Naive thymus-derived CD8-positive, alpha-beta T cell (primary cell): Measurements from ENCODE around the gene CHL1. TPM values are rescaled to one million over a fixed set of nuclear protein-coding genes. Genes with fewer than 3 reads are reported as not detected.

Experiments used
- ATAC-seq, 2 donors: fragments of 150-1000 bp; cut with Tn5 transposase in 1 of 2; sonication (Bioruptor Pico), chemical (Tn5 transposase) in 1 of 2; 1 replicate in 1 of 2; 2 replicates in 1 of 2; pipeline ENCODE4 v1.10.0; 2021; ENCODE audit warnings: mild to moderate bottlenecking in 2 of 2, moderate library complexity in 2 of 2
- POLR2A ChIA-PET: fragments of 350-600 bp; sonication (Branson Sonifier 250); formaldehyde crosslinking; loops from one replicate; lab custom pipeline; 2021; ENCODE audit warnings: antibody characterized with exemption; lab: Charles Lee
- DNase-seq, 10 donors: peaks; one replicate each; pipeline versions ENCODE4 v3.0.0 to v3.0.0-alpha.2; 2020 to 2022
- H3K27ac Mint-ChIP-seq, 10 donors: one replicate each; pipeline ENCODE4 v1.8.0; 2020 to 2022; ENCODE audit warnings: mild to moderate bottlenecking in 10 of 10, mixed read lengths in 10 of 10, moderate library complexity in 4 of 10, inconsistent platforms in 1 of 10
- H3K27me3 Mint-ChIP-seq, 5 donors: one replicate each; pipeline ENCODE4 v1.8.0; 2021 to 2022; ENCODE audit warnings: mixed read lengths in 5 of 5
- H3K36me3 Mint-ChIP-seq, 3 donors: one replicate each; pipeline ENCODE4 v1.8.0; 2020 to 2022; ENCODE audit warnings: mixed read lengths in 3 of 3, mild to moderate bottlenecking in 2 of 3, inconsistent platforms in 1 of 3
- H3K4me1 Mint-ChIP-seq, 4 donors: one replicate each; pipeline ENCODE4 v1.8.0; 2021 to 2022; ENCODE audit warnings: mixed read lengths in 4 of 4
- H3K4me3 Mint-ChIP-seq, 10 donors: one replicate each; pipeline ENCODE4 v1.8.0; 2020 to 2022; ENCODE audit warnings: mild to moderate bottlenecking in 10 of 10, mixed read lengths in 10 of 10, moderate library complexity in 6 of 10, inconsistent platforms in 1 of 10
- H3K9me3 Mint-ChIP-seq, 9 donors: one replicate each; pipeline ENCODE4 v1.8.0; 2020 to 2022; ENCODE audit warnings: mixed read lengths in 9 of 9, mild to moderate bottlenecking in 3 of 9, inconsistent platforms in 1 of 9, moderate library complexity in 1 of 9
- polyA plus RNA-seq, 3 donors: library from polyadenylated mRNA; unstranded; fragments of 300-500 nt; fragmentation: Illumina TruSeq; gene quantifications; one replicate each; pipeline ENCODE4 v1.2.3, GENCODE V29; 2021
- total RNA-seq, 8 experiments: library from RNA in 2 of 8; stranded (reverse) in 2 of 8; gene quantifications; one replicate each; pipeline ENCODE4 v1.2.3 and lab custom pipeline; 2021 to 2026

CHL1 gene
- total and polyA plus RNA-seq, 5 experiments from 2014 or later, result 0.33 to 0.60 TPM; not detected in 3

DNA sequence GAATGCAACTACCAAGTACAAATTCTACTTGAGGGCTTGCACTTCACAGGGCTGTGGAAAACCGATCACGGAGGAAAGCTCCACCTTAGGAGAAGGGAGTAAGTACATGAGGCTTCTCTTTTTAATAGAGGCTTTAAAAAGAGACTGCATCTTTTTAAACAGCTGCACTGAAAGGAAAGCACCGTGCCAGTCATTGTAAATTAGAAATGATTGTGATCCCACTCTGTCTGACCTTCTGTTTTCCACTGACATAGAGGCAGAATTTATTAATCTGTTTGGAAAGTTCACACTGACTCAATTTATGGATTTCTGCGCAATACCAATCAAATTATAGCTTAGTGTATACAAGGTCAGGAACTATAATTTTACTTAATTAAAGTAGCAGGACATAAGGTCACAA is 198.2 kb downstream of the CHL1 start:
- no peaks in the 10 kb centered on the region for H3K4me1 Mint-ChIP-seq
- ATAC-seq (no peak), DNase-seq (no peak)
- H3K9me3 Mint-ChIP-seq, result peaks cover 0 to 9% (median 2%) of the 10 kb centered on the region in 9 donors
- peaks cover 0 to 6% (median 0%) of the 10 kb centered on the region in 5 donors for H3K27me3 Mint-ChIP-seq
- no peaks in the 10 kb centered on the region for H3K36me3 Mint-ChIP-seq
- H3K4me3 Mint-ChIP-seq, result no peak overlapping the region
- POLR2A ChIA-PET, result no interaction called here
- H3K27ac Mint-ChIP-seq, result no peak overlapping the region

DNA sequence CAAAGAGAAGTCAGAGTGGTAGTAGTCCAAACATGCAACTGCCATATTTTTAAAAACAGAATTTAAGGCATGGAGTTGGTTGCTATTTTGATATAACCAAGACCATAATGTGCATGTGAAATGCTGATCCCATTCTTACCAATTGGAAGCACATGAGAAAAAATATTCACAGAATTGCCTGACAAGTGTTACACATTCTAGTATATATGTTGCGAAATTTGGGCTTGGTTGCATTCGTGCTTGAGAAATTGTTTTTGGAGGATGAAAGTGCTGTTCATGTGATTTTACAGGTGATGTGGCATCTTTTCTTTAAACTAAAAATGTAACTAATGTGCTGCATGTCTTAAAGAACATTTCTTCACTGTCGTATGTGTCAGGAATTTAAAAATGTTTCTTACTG is 199.7 kb downstream of the CHL1 start:
- H3K27me3 Mint-ChIP-seq, result peaks cover 0 to 6% (median 0%) of the 10 kb centered on the region in 5 donors
- no peaks in the 10 kb centered on the region for H3K4me1 Mint-ChIP-seq
- peaks cover 0 to 11% (median 2%) of the 10 kb centered on the region in 9 donors for H3K9me3 Mint-ChIP-seq
- ATAC-seq (no peak), DNase-seq (no peak)
- H3K4me3 Mint-ChIP-seq, result no peak overlapping the region
- H3K27ac Mint-ChIP-seq, result no peak overlapping the region
- POLR2A ChIA-PET, result no interaction called here
- no peaks in the 10 kb centered on the region for H3K36me3 Mint-ChIP-seq

DNA sequence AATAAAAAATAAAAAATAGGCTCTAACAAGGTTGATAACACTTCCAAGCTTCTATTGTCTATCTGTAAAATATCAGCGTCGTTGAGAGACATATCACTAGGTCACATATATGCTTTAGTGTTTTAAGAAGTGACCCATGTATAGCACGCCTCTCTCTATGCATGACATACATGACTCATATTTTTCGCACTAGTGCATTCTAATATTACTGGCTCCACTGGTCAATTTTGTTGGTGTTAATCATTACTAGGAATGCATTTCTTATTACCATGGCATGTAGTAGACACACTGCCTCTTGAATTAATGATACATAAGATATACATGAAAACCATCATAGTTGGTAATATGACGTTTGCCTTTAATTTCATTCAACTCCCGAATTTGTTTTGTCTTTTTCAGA is 203.1 kb downstream of the CHL1 start:
- Mint-ChIP-seq H3K36me3 (no peaks in the 10 kb centered on the region), H3K4me1 (no peaks in the 10 kb centered on the region), H3K9me3 (peaks cover 0 to 5% (median 0%) of the 10 kb centered on the region in 9 donors), H3K27me3 (peaks cover 0 to 9% (median 0%) of the 10 kb centered on the region in 5 donors), H3K27ac (no peak overlapping the region), H3K4me3 (no peak overlapping the region)
- POLR2A ChIA-PET, result no interaction called here
- ATAC-seq (no peak), DNase-seq (no peak)

DNA sequence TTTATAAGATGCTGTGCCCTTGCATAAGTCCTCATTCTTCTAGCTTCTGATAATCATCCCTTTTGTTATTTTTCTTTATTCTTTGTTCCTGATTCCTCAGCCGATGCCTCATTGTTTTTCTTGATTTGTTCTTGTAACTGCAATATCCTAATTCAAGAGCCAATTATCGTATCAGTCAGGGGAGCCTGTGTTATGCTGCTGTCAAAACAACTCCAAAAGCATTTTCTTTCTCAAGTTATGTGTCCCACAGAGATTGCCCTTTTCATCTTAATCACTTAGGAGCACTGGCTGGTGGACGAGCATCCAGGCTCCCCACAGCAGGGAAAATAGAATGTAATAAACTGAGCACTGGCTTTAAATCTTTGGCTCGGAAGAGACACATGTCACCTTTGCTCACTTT is 207.3 kb downstream of the CHL1 start:
- no peak for ATAC-seq
- Mint-ChIP-seq H3K9me3 (peaks cover 0 to 5% (median 0%) of the 10 kb centered on the region in 9 donors), H3K36me3 (no peaks in the 10 kb centered on the region), H3K27me3 (peaks cover 0 to 6% (median 1%) of the 10 kb centered on the region in 5 donors), H3K27ac (no peak overlapping the region), H3K4me1 (no peaks in the 10 kb centered on the region), H3K4me3 (no peak overlapping the region)
- POLR2A ChIA-PET, result no interaction called here
- DNase-seq, result no peak

DNA sequence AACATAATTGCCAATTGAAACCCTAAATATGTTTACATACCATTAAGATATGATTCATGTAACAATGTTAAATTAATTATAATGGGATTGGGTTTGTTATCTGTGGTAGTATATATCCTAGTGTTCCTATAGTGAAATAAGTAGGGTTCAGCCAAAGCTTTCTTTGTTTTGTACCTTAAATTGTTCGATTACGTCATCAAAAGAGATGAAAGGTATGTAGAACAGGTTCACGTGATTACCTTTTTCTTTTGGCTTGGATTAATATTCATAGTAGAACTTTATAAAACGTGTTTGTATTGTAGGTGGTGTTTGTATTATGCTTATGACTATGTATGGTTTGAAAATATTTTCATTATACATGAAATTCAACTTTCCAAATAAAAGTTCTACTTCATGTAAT is 212.4 kb downstream of the CHL1 start:
- Mint-ChIP-seq H3K36me3 (no peaks in the 10 kb centered on the region), H3K9me3 (peaks cover 0 to 2% (median 0%) of the 10 kb centered on the region in 9 donors), H3K27me3 (peaks cover 0 to 5% (median 0%) of the 10 kb centered on the region in 5 donors), H3K4me3 (no peak overlapping the region), H3K4me1 (no peaks in the 10 kb centered on the region), H3K27ac (no peak overlapping the region)
- ATAC-seq (no peak), DNase-seq (no peak)
- POLR2A ChIA-PET, result no interaction called here

DNA sequence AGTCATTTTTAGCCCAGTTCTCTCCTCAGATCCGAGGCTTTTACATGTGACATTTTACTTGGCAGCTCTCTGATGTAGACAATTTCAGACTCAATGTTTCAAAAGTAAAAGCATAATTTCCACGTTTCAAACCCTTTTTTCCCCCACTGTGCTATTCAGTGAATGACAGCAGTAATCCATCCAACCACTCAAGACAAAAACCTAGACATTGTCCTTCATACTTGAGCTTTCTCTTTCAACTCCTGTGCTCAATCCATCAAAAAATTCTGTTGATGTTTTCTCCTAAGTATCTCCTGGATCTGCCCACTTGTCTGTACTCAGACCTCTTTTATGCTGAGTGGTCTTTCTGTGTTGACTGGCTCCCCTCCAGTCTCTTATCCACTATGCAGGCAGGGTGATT is 214.7 kb downstream of the CHL1 start:
- POLR2A ChIA-PET, result no interaction called here
- DNase-seq, result no peak
- no peaks in the 10 kb centered on the region for H3K36me3 Mint-ChIP-seq
- H3K9me3 Mint-ChIP-seq, result peaks cover 0 to 2% (median 0%) of the 10 kb centered on the region in 9 donors
- H3K27ac Mint-ChIP-seq, result no peak overlapping the region
- H3K4me3 Mint-ChIP-seq, result no peak overlapping the region
- no peaks in the 10 kb centered on the region for H3K4me1 Mint-ChIP-seq
- no peak for ATAC-seq
- H3K27me3 Mint-ChIP-seq, result peaks cover 0 to 5% (median 0%) of the 10 kb centered on the region in 5 donors

DNA sequence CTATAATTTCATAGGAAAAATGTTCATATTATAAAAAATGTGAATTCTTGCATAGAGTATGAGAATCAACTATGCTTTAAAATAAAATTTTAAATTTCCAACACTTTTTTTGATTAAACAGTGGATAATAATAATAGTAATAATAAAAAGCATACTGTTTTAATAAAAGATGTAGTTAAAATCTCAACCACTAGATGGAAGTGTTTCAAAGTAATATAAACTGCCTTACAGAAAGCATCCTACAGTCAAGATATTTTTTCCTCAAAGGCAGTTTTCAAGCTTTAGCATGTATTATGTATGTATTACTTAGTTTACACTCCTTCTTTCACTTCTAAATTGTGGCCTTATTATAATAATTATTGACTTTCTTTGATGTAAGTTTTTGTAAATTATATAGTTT is 217.5 kb downstream of the CHL1 start:
- ATAC-seq (no peak), DNase-seq (no peak)
- Mint-ChIP-seq H3K27ac (no peak overlapping the region), H3K4me3 (no peak overlapping the region), H3K4me1 (no peaks in the 10 kb centered on the region), H3K36me3 (no peaks in the 10 kb centered on the region), H3K9me3 (peaks cover 0 to 5% (median 0%) of the 10 kb centered on the region in 9 donors), H3K27me3 (peaks cover 0 to 9% (median 0%) of the 10 kb centered on the region in 5 donors)
- POLR2A ChIA-PET, result no interaction called here

DNA sequence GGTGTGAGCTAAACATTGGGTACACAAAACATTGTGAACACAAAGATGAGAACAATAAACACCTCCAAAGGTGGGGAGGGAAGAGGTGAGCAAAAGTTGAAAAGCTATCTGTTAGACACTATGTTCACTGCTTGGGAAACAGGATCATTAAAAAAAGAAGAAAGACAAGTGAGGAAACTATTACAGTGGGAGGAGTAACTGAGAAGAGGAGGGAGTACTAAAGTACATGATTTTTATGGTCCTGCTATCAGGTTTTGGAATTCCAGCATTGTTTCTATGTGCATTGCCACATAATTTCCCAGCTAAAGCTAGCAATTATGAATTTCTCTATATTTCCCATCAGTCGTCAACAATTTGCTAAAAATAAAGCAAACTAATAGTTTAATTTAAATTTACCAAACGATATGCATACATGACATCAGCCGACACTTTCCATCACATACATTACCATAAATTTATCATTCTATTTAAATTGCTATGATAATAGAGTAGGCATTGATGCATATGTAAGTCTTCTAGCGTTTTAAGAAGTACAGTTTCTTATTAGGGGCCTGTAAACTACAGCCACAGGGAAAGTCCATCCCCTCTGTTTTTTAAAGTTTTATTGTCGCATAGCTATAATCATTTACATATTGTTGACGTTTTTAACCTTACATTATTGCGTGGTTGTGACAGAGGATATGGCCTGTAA is 221.8 kb downstream of the CHL1 start:
- POLR2A ChIA-PET, result no interaction called here
- H3K36me3 Mint-ChIP-seq, result no peaks in the 10 kb centered on the region

DNA sequence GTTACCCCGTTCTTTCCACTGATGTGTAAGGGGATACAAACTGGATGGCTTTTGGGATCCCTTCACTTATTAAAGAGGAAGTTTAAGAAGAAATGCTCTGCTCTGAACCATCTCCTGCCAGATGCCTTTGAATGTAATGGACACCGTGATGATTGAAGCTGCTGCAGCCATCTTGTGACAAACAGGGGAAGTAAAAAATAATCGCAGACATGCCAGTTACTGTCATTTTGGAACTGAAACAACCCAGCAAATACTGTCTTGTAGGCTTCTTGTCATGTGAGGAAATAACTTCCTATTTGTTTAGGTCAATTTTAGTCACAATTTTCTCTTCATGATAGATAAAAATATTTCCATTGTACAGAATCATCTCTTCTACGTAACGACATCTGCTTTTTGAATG is 224.0 kb downstream of the CHL1 start:
- DNase-seq (no peak), ATAC-seq (no peak)
- Mint-ChIP-seq H3K27me3 (peaks cover 0 to 7% (median 0%) of the 10 kb centered on the region in 5 donors), H3K4me3 (no peak overlapping the region), H3K4me1 (no peaks in the 10 kb centered on the region), H3K9me3 (peaks cover 0 to 6% (median 2%) of the 10 kb centered on the region in 9 donors), H3K27ac (no peak overlapping the region), H3K36me3 (no peaks in the 10 kb centered on the region)
- POLR2A ChIA-PET, result no interaction called here

More for the DNA sequence above, 221.8 kb downstream of the CHL1 start:
- Mint-ChIP-seq H3K4me3 (no peak overlapping the region), H3K27me3 (peaks cover 0 to 4% (median 0%) of the 10 kb centered on the region in 5 donors), H3K9me3 (peaks cover 0 to 4% (median 0%) of the 10 kb centered on the region in 9 donors), H3K4me1 (no peaks in the 10 kb centered on the region), H3K27ac (no peak overlapping the region)
- ATAC-seq, result no peak
- DNase-seq, result no peak

DNA sequence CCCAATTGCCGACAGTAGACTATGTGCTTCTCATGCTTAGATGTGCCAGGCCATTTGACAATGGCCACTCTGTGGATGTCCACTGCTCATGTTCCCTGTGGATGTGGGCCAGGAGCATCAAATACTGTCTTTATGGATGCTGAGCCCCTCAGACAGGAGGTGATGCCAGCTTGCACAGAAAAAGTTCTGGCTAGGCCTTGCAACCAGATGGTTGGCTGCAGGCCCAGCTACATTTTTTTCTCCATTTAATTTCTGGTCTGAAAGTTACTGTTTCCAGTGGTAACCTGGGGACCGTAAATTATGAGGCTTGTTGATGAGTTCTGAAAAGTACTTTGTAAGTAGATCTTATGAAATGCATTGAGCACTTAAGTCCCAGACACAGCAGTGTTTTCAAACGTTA is 228.5 kb downstream of the CHL1 start:
- no peaks in the 10 kb centered on the region for H3K36me3 Mint-ChIP-seq
- H3K27me3 Mint-ChIP-seq, result peaks cover 0 to 3% (median 0%) of the 10 kb centered on the region in 5 donors
- POLR2A ChIA-PET, result no interaction called here
- no peak overlapping the region for H3K4me3 Mint-ChIP-seq
- peaks cover 0 to 11% (median 0%) of the 10 kb centered on the region in 9 donors for H3K9me3 Mint-ChIP-seq
- ATAC-seq, result no peak
- no peaks in the 10 kb centered on the region for H3K4me1 Mint-ChIP-seq
- no peak overlapping the region for H3K27ac Mint-ChIP-seq
- DNase-seq, result no peak

DNA sequence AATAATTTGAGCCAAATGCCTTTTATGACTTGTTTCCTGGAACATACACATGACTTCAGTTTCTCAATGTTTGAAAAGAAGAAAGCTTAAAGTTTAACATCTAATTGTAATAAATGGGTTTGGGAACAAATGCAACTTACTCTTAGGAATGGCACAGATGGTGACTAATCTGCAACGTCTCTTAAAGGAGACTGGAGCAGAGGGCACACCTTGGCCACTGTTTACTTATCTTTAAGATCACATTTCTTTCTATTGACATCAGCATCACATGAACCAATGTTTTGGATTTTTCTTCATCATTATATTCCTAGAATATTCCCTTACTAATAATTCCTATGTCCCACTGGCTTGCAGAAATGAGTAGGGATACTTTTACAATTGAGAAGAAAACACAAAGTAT is 229.5 kb downstream of the CHL1 start:
- Mint-ChIP-seq H3K4me1 (no peaks in the 10 kb centered on the region), H3K36me3 (no peaks in the 10 kb centered on the region), H3K27ac (no peak overlapping the region), H3K27me3 (peaks cover 0 to 3% (median 0%) of the 10 kb centered on the region in 5 donors), H3K9me3 (peaks cover 0 to 11% (median 0%) of the 10 kb centered on the region in 9 donors), H3K4me3 (no peak overlapping the region)
- no peak for ATAC-seq
- DNase-seq, result no peak
- POLR2A ChIA-PET, result no interaction called here

DNA sequence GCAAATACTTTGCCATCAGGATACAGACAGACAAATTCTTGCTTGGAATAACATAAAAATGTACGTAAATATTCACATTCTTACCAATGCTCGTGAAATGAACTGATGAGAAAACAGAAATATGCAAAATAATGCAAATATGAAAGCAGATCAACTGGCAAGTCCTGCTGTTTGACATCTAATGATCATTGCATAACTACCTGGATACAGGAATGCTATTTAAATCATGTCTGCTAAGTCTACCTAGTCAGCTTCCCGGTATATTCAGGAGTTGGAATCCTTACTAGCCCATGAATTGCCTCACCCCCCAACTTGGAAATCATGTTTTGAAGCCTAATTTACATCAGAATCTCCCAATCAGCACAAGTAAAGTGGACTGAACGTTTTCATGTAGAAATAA is 230.6 kb downstream of the CHL1 start:
- H3K4me3 Mint-ChIP-seq, result no peak overlapping the region
- no peaks in the 10 kb centered on the region for H3K36me3 Mint-ChIP-seq
- H3K4me1 Mint-ChIP-seq, result no peaks in the 10 kb centered on the region
- peaks cover 0 to 3% (median 0%) of the 10 kb centered on the region in 5 donors for H3K27me3 Mint-ChIP-seq
- peaks cover 0 to 11% (median 0%) of the 10 kb centered on the region in 9 donors for H3K9me3 Mint-ChIP-seq
- POLR2A ChIA-PET, result no interaction called here
- ATAC-seq, result no peak
- DNase-seq, result no peak
- no peak overlapping the region for H3K27ac Mint-ChIP-seq

DNA sequence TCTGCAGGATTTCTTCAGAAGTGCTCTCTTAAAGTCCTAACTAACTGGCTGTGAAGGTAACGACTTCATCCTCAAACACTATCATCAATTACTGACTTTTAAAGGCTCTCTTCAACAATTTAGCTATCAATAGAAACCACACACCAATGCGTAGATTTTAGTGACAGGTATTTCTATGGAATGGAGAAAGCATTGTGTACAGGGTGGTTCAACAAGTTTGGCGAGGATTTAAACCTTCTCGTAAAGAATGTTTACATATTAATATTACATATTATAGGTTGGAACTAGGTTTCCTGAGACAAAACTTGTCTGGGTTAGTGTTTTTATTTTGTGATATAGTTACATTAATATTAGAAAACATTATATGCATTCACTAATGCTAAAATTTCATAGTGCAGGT is 233.6 kb downstream of the CHL1 start:
- no peak for DNase-seq
- no peaks in the 10 kb centered on the region for H3K27me3 Mint-ChIP-seq
- no peak overlapping the region for H3K27ac Mint-ChIP-seq
- H3K4me3 Mint-ChIP-seq, result no peak overlapping the region
- ATAC-seq, result no peak
- POLR2A ChIA-PET, result no interaction called here
- no peaks in the 10 kb centered on the region for H3K4me1 Mint-ChIP-seq
- H3K36me3 Mint-ChIP-seq, result no peaks in the 10 kb centered on the region
- peaks cover 0 to 5% (median 0%) of the 10 kb centered on the region in 9 donors for H3K9me3 Mint-ChIP-seq

DNA sequence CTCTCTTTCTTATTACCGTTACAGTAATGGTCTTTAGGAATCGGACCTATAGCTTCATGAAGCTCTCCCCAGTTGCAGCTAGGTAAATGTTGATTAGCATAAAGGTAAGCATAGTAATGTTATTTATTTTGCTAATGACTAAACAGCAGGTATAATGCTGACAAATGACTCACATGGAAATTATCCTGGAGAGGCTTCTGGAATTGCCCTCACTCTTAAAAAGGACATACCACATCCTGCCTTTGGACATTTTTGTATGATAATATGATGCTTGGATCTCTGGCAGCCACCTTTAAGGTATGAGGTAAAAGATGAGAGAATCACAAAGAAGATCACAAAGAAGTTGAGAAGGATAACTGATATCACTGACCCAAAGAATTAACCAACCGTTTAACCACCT is 238.6 kb downstream of the CHL1 start:
- POLR2A ChIA-PET, result no interaction called here
- H3K9me3 Mint-ChIP-seq, result peaks cover 0 to 15% (median 0%) of the 10 kb centered on the region in 9 donors
- H3K27ac Mint-ChIP-seq, result no peak overlapping the region
- ATAC-seq (no peak), DNase-seq (no peak)
- H3K4me3 Mint-ChIP-seq, result no peak overlapping the region
- H3K36me3 Mint-ChIP-seq, result no peaks in the 10 kb centered on the region
- peaks cover 0 to 3% (median 0%) of the 10 kb centered on the region in 5 donors for H3K27me3 Mint-ChIP-seq
- H3K4me1 Mint-ChIP-seq, result no peaks in the 10 kb centered on the region
